B cell (primary cell): ENCODE measurements around the gene LMO3. TPM values are rescaled to one million over a fixed set of nuclear protein-coding genes. Genes with fewer than 3 reads are reported as not detected.

Experiments used
- ATAC-seq: fragments of 200-7000 bp; cut with Tn5 transposase; one replicate; pipeline ENCODE4 v1.10.0; 2021; ENCODE audit warnings: low read depth, mild to moderate bottlenecking, moderate number of reproducible peaks, moderate library complexity
- CTCF ChIA-PET: fragments of 350-600 bp; sonication (Branson Sonifier 250); formaldehyde crosslinking; loops from one replicate; lab custom pipeline; 2021; ENCODE audit warnings: antibody characterized with exemption, inconsistent platforms; lab: Charles Lee
- POLR2A ChIA-PET: fragments of 350-600 bp; sonication (Branson Sonifier 250); formaldehyde crosslinking; loops from one replicate; lab custom pipeline; 2021; ENCODE audit warnings: antibody characterized with exemption; lab: Charles Lee
- DNase-seq: peaks from one replicate; pipeline ENCODE4 v3.0.0; 2013
- H2AFZ ChIP-seq: 2 replicates; pipeline ENCODE4 v1.6.1; 2012; ENCODE audit warnings: mild to moderate bottlenecking, low read depth, low read length; ENCODE audit not compliant: insufficient read depth, poor library complexity, severe bottlenecking
- H3K27ac ChIP-seq, 2 donors: 1 replicate in 1 of 2; 2 replicates in 1 of 2; pipeline ENCODE4 v1.5.1; 2012 to 2013; ENCODE audit warnings: low read length in 2 of 2, mild to moderate bottlenecking in 2 of 2, moderate library complexity in 1 of 2
- H3K27me3 ChIP-seq, 4 experiments: fragments of 200-600 bp in 1 of 4; sonication (generic) in 1 of 4; replicated peaks in 1 of 4; 1 replicate in 2 of 4; 2 replicates in 2 of 4; pipeline versions ENCODE4 v1.6.1 to v1.7.0; 2013 to 2016; ENCODE audit warnings: low read length in 3 of 4, mild to moderate bottlenecking in 2 of 4, mixed read lengths in 1 of 4, moderate library complexity in 1 of 4; ENCODE audit not compliant: insufficient read depth in 4 of 4, control insufficient read depth in 3 of 4; ENCODE audit errors: control extremely low read depth in 1 of 4
- H3K36me3 ChIP-seq, 2 experiments: replicated peaks in 1 of 2; 1 replicate in 1 of 2; 2 replicates in 1 of 2; pipeline versions ENCODE4 v1.6.1 to v1.7.1; 2013; ENCODE audit warnings: low read length in 1 of 2; ENCODE audit not compliant: insufficient read depth in 2 of 2, control insufficient read depth in 1 of 2; ENCODE audit errors: control extremely low read depth in 1 of 2, extremely low read depth in 1 of 2
- H3K4me1 ChIP-seq, 2 donors: fragments of 200-600 bp in 1 of 2; sonication (generic) in 1 of 2; 1 replicate in 1 of 2; 2 replicates in 1 of 2; pipeline versions ENCODE4 v1.5.1 to v1.6.1; 2013 to 2017; ENCODE audit warnings: low read length in 2 of 2; ENCODE audit not compliant: control insufficient read depth in 2 of 2, insufficient read depth in 2 of 2
- H3K4me2 ChIP-seq: replicated peaks from 2 replicates; pipeline ENCODE3; 2012; ENCODE audit warnings: mild to moderate bottlenecking, low read depth, low read length; ENCODE audit not compliant: poor library complexity, severe bottlenecking
- H3K4me3 ChIP-seq, 5 experiments: fragments of 200-600 bp in 1 of 5; sonication (generic) in 1 of 5; 1 replicate in 3 of 5; 2 replicates in 2 of 5; pipeline versions ENCODE4 v1.5.1 to v1.7.0; 2011 to 2016; ENCODE audit warnings: low read length in 4 of 5, mild to moderate bottlenecking in 4 of 5, low read depth in 2 of 5, control low read depth in 1 of 5, moderate library complexity in 1 of 5; ENCODE audit not compliant: insufficient read depth in 1 of 5; ENCODE audit errors: control extremely low read depth in 1 of 5, extremely low read depth in 1 of 5
- H3K79me2 ChIP-seq: fragments of 200-600 bp; sonication (generic); one replicate; pipeline ENCODE4 v1.6.0; 2016; ENCODE audit warnings: low read length; ENCODE audit not compliant: control insufficient read depth, insufficient read depth
- H3K9ac ChIP-seq: fragments of 200-600 bp; sonication (generic); 2 replicates; pipeline ENCODE4 v1.6.1; 2017; ENCODE audit warnings: mild to moderate bottlenecking, low read length, moderate library complexity
- H3K9me3 ChIP-seq, 3 donors: one replicate each; pipeline versions ENCODE4 v1.6.1 to v1.7.1; 2013; ENCODE audit warnings: low read length in 2 of 3; ENCODE audit not compliant: control insufficient read depth in 2 of 3, insufficient read depth in 1 of 3; ENCODE audit errors: control extremely low read depth in 1 of 3
- H4K20me1 ChIP-seq: 2 replicates; pipeline ENCODE4 v1.6.0; 2012; ENCODE audit warnings: mild to moderate bottlenecking, low read length; ENCODE audit not compliant: insufficient read depth, control insufficient read depth, poor library complexity, severe bottlenecking
- H3K27ac Mint-ChIP-seq: one replicate; pipeline ENCODE4 v1.8.0; 2021; ENCODE audit warnings: mixed read lengths
- H3K27me3 Mint-ChIP-seq: one replicate; pipeline ENCODE4 v1.8.0; 2021; ENCODE audit warnings: mixed read lengths
- H3K4me1 Mint-ChIP-seq: one replicate; pipeline ENCODE4 v1.8.0; 2021; ENCODE audit warnings: mixed read lengths
- H3K4me3 Mint-ChIP-seq: one replicate; pipeline ENCODE4 v1.8.0; 2021; ENCODE audit warnings: mixed read lengths
- H3K9me3 Mint-ChIP-seq: one replicate; pipeline ENCODE4 v1.8.0; 2022; ENCODE audit warnings: mixed read lengths; ENCODE audit not compliant: insufficient read depth
- EZH2 ChIP-seq: IDR thresholded peaks from 2 replicates; pipeline ENCODE4 v1.6.1; 2012; ENCODE audit warnings: borderline replicate concordance, low read depth, mild to moderate bottlenecking, moderate library complexity, low read length; ENCODE audit not compliant: insufficient read depth, poor library complexity, severe bottlenecking
- WGBS: methylation state at CpG from one replicate; pipeline ENCODE4 v1.1.5; 2013; ENCODE audit warnings: missing lambda C conversion rate; ENCODE audit not compliant: insufficient coverage; 5-methylcytosine and 5-hydroxymethylcytosine counted together
- intact Hi-C: fragments of 100-400 bp; cut with micrococcal nuclease; formaldehyde crosslinking; loops from one replicate; pipeline ENCODE4 v1.10.0; 2022
- polyA plus RNA-seq: library from polyadenylated mRNA; depleted of rRNA; stranded (reverse); fragments of >200 nt; gene quantifications from 2 replicates; pipeline ENCODE4 v1.2.3, GENCODE V29; 2012
- total RNA-seq, 2 donors: library from RNA; stranded (reverse); fragments of 120-200 nt in 1 of 2; gene quantifications; 1 replicate in 1 of 2; 2 replicates in 1 of 2; pipeline versions ENCODE4 v1.2.3 to v1.2.4, GENCODE V29; 2013 to 2022
- TF ChIP-seq, protein P1 (sequence below): fragments of 200-600 bp; IDR thresholded peaks from one replicate; pipeline ENCODE4 v1.8.0; 2022; ENCODE audit warnings: antibody characterized with exemption, mild to moderate bottlenecking

LMO3 gene
- total and polyA plus RNA-seq, 2 donors (not counting 1 experiment from before 2014, with no cell fraction given): not detected

DNA sequence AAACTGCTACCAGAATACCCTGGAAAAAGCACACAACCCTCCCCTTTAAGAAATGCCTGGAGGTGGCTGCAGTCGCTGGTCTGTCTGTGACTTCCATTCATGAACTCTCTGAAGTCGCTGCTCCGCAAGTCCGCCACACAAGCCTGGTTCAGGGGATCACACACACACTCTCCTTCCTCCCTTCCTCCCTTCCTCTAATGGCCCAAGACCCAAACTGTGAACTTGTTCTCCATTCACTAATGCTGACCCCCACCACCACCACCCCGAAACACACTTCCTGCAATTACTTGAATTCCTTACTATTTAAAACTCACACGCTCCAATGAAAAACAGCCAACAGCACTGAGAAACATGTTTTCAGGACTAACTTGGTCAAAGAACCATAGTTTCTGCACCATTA lies 1.0 kb upstream of the LMO3 start:
- ATAC-seq (no peak), DNase-seq (no peak)
- no peak overlapping the region for H2AFZ ChIP-seq
- H3K4me3 ChIP-seq: no peak overlapping the region
- H4K20me1 ChIP-seq: no peaks in the 10 kb centered on the region
- H3K27me3 ChIP-seq: peaks cover 0 to 25% (median 4%) of the 10 kb centered on the region in 4 experiments
- peaks cover 6% of the 10 kb centered on the region for H3K4me1 Mint-ChIP-seq
- TF ChIP-seq, protein P1, sequence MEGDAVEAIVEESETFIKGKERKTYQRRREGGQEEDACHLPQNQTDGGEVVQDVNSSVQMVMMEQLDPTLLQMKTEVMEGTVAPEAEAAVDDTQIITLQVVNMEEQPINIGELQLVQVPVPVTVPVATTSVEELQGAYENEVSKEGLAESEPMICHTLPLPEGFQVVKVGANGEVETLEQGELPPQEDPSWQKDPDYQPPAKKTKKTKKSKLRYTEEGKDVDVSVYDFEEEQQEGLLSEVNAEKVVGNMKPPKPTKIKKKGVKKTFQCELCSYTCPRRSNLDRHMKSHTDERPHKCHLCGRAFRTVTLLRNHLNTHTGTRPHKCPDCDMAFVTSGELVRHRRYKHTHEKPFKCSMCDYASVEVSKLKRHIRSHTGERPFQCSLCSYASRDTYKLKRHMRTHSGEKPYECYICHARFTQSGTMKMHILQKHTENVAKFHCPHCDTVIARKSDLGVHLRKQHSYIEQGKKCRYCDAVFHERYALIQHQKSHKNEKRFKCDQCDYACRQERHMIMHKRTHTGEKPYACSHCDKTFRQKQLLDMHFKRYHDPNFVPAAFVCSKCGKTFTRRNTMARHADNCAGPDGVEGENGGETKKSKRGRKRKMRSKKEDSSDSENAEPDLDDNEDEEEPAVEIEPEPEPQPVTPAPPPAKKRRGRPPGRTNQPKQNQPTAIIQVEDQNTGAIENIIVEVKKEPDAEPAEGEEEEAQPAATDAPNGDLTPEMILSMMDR: no peak
- no peak for TF ChIP-seq EZH2
- H3K9ac ChIP-seq: no peak overlapping the region
- peaks cover 0 to 13% (median 0%) of the 10 kb centered on the region in 3 donors for H3K9me3 ChIP-seq
- H3K4me2 ChIP-seq: no peak overlapping the region
- 29% methylated on average over 6 of the region's 6 CpGs for WGBS
- no peak overlapping the region for H3K27ac Mint-ChIP-seq
- no peaks in the 10 kb centered on the region for H3K79me2 ChIP-seq
- peaks cover 52% of the 10 kb centered on the region for H3K27me3 Mint-ChIP-seq
- no peak overlapping the region for H3K4me3 Mint-ChIP-seq
- H3K27ac ChIP-seq: no peak overlapping the region
- intact Hi-C loops: no loop called here
- ChIA-PET CTCF (no interaction called here), POLR2A (no interaction called here)
- H3K9me3 Mint-ChIP-seq: no peaks in the 10 kb centered on the region
- H3K4me1 ChIP-seq: peaks cover 0 to 5% of the 10 kb centered on the region in 2 donors
- no peaks in the 10 kb centered on the region for H3K36me3 ChIP-seq

DNA sequence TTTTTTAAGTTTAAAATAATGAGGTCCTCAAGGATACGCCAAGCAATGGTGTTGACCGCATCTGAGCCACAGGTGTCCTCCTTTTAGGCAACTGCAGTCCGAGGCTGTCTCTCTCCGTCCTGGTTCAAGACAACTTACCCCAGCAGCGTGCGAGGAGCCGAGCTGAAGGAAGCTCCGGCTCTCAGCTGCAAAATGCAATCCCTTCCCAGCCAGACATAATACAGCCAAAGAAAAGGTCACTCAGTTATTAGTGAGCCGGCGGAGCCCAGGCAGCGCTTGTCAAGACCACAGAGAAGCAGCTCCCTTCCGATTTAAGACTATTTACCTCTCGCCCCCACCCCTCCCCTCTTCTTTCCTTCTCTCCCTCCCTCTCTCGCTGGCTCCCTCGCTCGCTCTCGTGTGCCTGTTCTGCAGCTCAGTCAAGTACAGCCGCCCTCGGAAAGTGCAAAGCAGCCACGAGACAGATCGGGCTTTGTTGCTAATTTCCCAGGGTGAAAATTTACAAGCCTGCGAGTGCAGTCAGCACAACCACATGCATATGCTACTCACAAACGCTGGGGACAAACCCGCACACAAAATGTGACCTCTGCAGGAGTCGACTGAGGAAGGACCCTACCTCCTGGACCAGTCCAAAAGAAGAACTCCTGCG lies 363 bp upstream of the LMO3 start:
- POLR2A ChIA-PET: no interaction called here
- H3K9ac ChIP-seq: no peak overlapping the region
- H3K4me2 ChIP-seq: no peak overlapping the region
- H3K27ac ChIP-seq: no peak overlapping the region
- Mint-ChIP-seq H3K9me3 (no peaks in the 10 kb centered on the region), H3K27ac (no peak overlapping the region), H3K4me3 (peak overlapping the region; percentile 38), H3K27me3 (peaks cover 52% of the 10 kb centered on the region), H3K4me1 (peaks cover 6% of the 10 kb centered on the region)
- no peak overlapping the region for H3K4me3 ChIP-seq
- no peaks in the 10 kb centered on the region for H4K20me1 ChIP-seq
- intact Hi-C loops: no loop called here
- CTCF ChIA-PET: no interaction called here
- DNase-seq (peak; percentile 6), ATAC-seq (no peak)
- no peaks in the 10 kb centered on the region for H3K79me2 ChIP-seq
- under 1% methylated on average over 18 of the region's 26 CpGs for WGBS
- H3K36me3 ChIP-seq: no peaks in the 10 kb centered on the region
- TF ChIP-seq, protein P1: no peak
- TF ChIP-seq EZH2: no peak
- no peak overlapping the region for H2AFZ ChIP-seq
- peaks cover 0 to 5% of the 10 kb centered on the region in 2 donors for H3K4me1 ChIP-seq
- peaks cover 0 to 25% (median 4%) of the 10 kb centered on the region in 4 experiments for H3K27me3 ChIP-seq
- peaks cover 0 to 13% (median 0%) of the 10 kb centered on the region in 3 donors for H3K9me3 ChIP-seq
